ENCODE measurements around the gene DAAM2. TPM values are rescaled to one million over a fixed set of nuclear protein-coding genes. Genes with fewer than 3 reads are reported as not detected.

The DAAM2 gene
- total RNA-seq, 2 donors from 2014 or later = 4.7 to 41.3 TPM

DNA sequence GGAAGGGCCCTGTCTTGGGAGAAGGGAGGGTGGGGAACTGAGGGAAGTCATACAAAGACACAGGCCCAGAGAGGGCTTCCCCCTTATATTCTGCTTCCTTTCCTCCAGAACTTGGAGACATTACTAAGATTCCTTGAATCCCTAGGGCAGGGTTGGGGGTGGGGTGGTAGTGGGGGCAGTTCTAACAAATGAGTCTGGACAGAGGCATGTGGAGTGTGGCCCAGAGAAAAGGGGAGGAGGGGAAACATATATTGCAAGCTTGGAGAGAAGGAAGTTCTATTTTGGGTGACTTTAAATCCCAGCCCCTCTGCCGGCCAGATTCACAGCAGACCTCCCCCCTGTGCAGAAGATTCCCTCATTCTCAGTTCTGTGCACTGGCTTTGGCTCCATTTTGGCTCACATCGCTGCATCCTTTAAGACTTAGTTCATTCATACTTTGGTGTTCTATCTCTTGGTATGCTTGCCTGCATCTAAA, 43.7 kb downstream of the DAAM2 start:
- 64% methylated on average over 2 of the region's 2 CpGs for WGBS
- Histone ChIP-seq H3K4me1 (replicated peaks) (no peaks in the 10 kb centered on the region), H3K4me3 (no peak overlapping the region), H3K27me3 (replicated peaks; ENCODE audit: insufficient read depth) (no peaks in the 10 kb centered on the region), H3K36me3 (no peaks in the 10 kb centered on the region), H3K9me3 (no peaks in the 10 kb centered on the region), H3K27ac (no peak overlapping the region)
- DNase-seq (ENCODE audit: low spot score) = no peak
- intact Hi-C loops (cut with DNase I) = no loop called here
- TF ChIP-seq POLR2AphosphoS5 (IDR thresholded peaks at IDR 0.05) (no peak), POLR2A (IDR thresholded peaks at IDR 0.05) (no peak)
- TF ChIP-seq, protein P1, sequence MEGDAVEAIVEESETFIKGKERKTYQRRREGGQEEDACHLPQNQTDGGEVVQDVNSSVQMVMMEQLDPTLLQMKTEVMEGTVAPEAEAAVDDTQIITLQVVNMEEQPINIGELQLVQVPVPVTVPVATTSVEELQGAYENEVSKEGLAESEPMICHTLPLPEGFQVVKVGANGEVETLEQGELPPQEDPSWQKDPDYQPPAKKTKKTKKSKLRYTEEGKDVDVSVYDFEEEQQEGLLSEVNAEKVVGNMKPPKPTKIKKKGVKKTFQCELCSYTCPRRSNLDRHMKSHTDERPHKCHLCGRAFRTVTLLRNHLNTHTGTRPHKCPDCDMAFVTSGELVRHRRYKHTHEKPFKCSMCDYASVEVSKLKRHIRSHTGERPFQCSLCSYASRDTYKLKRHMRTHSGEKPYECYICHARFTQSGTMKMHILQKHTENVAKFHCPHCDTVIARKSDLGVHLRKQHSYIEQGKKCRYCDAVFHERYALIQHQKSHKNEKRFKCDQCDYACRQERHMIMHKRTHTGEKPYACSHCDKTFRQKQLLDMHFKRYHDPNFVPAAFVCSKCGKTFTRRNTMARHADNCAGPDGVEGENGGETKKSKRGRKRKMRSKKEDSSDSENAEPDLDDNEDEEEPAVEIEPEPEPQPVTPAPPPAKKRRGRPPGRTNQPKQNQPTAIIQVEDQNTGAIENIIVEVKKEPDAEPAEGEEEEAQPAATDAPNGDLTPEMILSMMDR (IDR thresholded peaks at IDR 0.05) = no peak

DNA sequence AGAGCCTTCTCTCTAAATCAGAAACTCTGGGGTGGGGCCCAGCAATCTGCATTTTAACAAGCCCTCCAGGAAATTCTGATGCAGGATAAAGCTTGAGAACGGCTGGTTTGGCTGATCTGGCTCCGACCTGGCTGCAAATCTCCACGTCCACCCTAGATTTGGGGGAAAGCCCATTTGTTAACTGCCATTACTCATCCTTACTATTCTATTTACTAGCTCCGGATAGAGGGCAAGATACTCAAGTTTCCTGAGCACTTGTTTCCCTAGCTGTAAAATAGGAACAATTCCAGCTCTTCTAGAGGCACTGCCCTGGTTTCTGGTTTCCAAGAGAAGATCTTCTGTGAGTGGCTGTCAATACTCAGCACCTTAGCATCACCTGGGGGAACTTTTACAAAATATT, 44.4 kb downstream of the DAAM2 start:
- 47% methylated on average over 4 of the region's 4 CpGs for WGBS
- Histone ChIP-seq H3K36me3 (no peaks in the 10 kb centered on the region), H3K27ac (no peak overlapping the region), H3K4me1 (replicated peaks) (no peaks in the 10 kb centered on the region), H3K4me3 (no peak overlapping the region), H3K27me3 (replicated peaks; ENCODE audit: insufficient read depth) (no peaks in the 10 kb centered on the region), H3K9me3 (no peaks in the 10 kb centered on the region)
- intact Hi-C loops (cut with DNase I) = no loop called here
- DNase-seq (ENCODE audit: low spot score) = no peak
- TF ChIP-seq POLR2AphosphoS5 (IDR thresholded peaks at IDR 0.05) (no peak), POLR2A (IDR thresholded peaks at IDR 0.05) (no peak)
- TF ChIP-seq, protein P1 (IDR thresholded peaks at IDR 0.05) = no peak

DNA sequence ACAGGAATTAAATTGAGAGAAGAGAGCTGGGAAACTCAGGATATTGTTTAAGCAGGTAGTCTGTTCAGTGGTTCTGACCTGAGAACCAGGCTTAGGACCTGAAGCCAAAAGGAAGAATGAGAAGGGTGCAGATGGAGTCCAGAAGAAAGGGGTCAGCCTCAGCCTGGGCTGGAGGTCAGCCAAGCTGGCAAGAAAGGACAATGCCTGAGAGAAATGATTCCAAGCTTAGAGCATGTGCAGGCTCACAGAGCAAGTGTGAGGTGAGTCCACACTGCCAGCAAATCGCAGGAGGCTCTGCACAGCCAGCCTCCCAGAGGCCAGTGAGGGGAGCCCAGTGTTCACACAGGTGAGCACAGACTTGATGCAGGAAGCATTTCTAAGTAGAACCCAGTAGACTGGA, 47.3 kb downstream of the DAAM2 start:
- DNase-seq (ENCODE audit: low spot score) = no peak
- Histone ChIP-seq H3K4me3 (no peak overlapping the region), H3K27me3 (replicated peaks; ENCODE audit: insufficient read depth) (no peaks in the 10 kb centered on the region), H3K9me3 (no peaks in the 10 kb centered on the region), H3K4me1 (replicated peaks) (no peaks in the 10 kb centered on the region), H3K27ac (no peak overlapping the region), H3K36me3 (no peaks in the 10 kb centered on the region)
- 55% methylated on average over 1 of the region's 1 CpG for WGBS
- TF ChIP-seq, protein P1 (IDR thresholded peaks at IDR 0.05) = no peak
- TF ChIP-seq POLR2AphosphoS5 (IDR thresholded peaks at IDR 0.05) (no peak), POLR2A (IDR thresholded peaks at IDR 0.05) (no peak)
- intact Hi-C loops (cut with DNase I) = no loop called here

DNA sequence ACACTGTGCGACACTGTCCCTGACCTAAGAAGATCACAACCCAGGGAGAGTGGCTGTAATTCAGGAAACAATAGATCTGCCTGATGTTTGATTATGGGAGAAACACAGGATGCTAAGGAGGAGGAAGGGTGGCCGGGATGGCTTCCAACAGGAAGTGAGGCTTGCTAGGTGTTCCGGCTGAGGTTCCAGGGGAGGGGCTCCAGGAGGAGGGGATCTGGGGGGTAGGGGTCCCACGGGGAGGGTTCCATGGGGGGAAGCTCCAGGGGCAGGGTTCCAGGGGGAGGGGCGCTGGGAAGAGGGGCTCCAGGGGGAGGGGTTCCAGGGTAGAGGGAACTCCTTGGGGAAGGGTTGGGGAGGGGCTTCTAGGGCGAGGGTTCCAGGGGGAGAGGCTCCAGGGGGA, 48.6 kb downstream of the DAAM2 start:
- H3K4me1 ChIP-seq (replicated peaks) = no peaks in the 10 kb centered on the region
- no peaks in the 10 kb centered on the region for H3K9me3 ChIP-seq

DNA sequence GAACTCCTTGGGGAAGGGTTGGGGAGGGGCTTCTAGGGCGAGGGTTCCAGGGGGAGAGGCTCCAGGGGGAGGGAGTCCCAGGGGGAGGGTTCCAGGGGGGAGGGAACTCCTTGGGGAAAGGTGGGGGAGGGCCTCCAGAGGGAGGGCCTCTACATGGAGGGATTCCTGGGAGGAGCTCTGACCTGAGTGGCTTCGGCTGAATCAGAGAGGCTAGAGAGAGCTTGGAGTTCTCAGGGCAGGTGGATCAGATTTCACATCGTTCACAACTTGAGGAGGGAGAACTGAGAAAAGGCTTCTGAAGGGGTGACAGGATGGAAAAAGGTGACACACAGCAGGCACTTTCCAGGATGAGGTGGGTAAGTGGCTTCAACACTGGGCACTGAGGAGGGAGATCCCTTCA, 49.1 kb downstream of the DAAM2 start:
- no peak overlapping the region for H3K4me3 ChIP-seq
- no peaks in the 10 kb centered on the region for H3K36me3 ChIP-seq
- no peaks in the 10 kb centered on the region for H3K27me3 ChIP-seq (replicated peaks; ENCODE audit: insufficient read depth)
- no peak for DNase-seq (ENCODE audit: low spot score)
- TF ChIP-seq POLR2AphosphoS5 (IDR thresholded peaks at IDR 0.05) (no peak), POLR2A (IDR thresholded peaks at IDR 0.05) (no peak)
- TF ChIP-seq, protein P1 (IDR thresholded peaks at IDR 0.05) = no peak
- intact Hi-C loops (cut with DNase I) = no loop called here
- no peaks in the 10 kb centered on the region for H3K9me3 ChIP-seq
- 14% methylated on average over 3 of the region's 3 CpGs for WGBS
- no peaks in the 10 kb centered on the region for H3K4me1 ChIP-seq (replicated peaks)
- no peak overlapping the region for H3K27ac ChIP-seq

More for the DNA sequence above, 48.6 kb downstream of the DAAM2 start:
- Histone ChIP-seq H3K36me3 (no peaks in the 10 kb centered on the region), H3K4me3 (no peak overlapping the region), H3K27me3 (replicated peaks; ENCODE audit: insufficient read depth) (no peaks in the 10 kb centered on the region), H3K27ac (no peak overlapping the region)
- DNase-seq (ENCODE audit: low spot score) = no peak
- intact Hi-C loops (cut with DNase I) = no loop called here
- TF ChIP-seq POLR2A (IDR thresholded peaks at IDR 0.05) (no peak), POLR2AphosphoS5 (IDR thresholded peaks at IDR 0.05) (no peak)
- TF ChIP-seq, protein P1 (IDR thresholded peaks at IDR 0.05) = no peak
- 52% methylated on average over 6 of the region's 6 CpGs for WGBS

Data from prostate gland (tissue), 2 donors.